Nephron (organoid): Measurements from ENCODE around the gene CAMKK2.

ENCODE experiments used
- H3K27ac Mint-ChIP-seq, 3 experiments: 2 replicates each; pipeline ENCODE4 v1.8.0; 2020; ENCODE audit warnings: mixed read lengths in 3 of 3, mild to moderate bottlenecking in 2 of 3, moderate library complexity in 1 of 3
- H3K27me3 Mint-ChIP-seq: 2 replicates; pipeline ENCODE4 v1.8.0; 2021; ENCODE audit warnings: low read depth, mild to moderate bottlenecking, moderate library complexity, mixed read lengths
- H3K36me3 Mint-ChIP-seq: 2 replicates; pipeline ENCODE4 v1.8.0; 2020; ENCODE audit warnings: low read depth, mixed read lengths
- H3K4me1 Mint-ChIP-seq: 2 replicates; pipeline ENCODE4 v1.8.0; 2020; ENCODE audit warnings: mixed read lengths
- H3K4me3 Mint-ChIP-seq, 3 experiments: 2 replicates each; pipeline ENCODE4 v1.8.0; 2020; ENCODE audit warnings: mild to moderate bottlenecking in 3 of 3, mixed read lengths in 3 of 3, moderate library complexity in 2 of 3
- H3K9me3 Mint-ChIP-seq: 2 replicates; pipeline ENCODE4 v1.8.0; 2020; ENCODE audit warnings: mixed read lengths
- CTCF ChIP-seq, 3 experiments: fragments of 200-600 bp; sonication (generic); IDR thresholded peaks; one replicate each; pipeline ENCODE4 v1.5.0; 2021; ENCODE audit warnings: antibody characterized with exemption in 3 of 3; ENCODE audit not compliant: unreplicated experiment in 3 of 3

CAMKK2 gene

GRCh38 chr12:121224591-121224990 is 71.9 kb downstream of the CAMKK2 start:
- peaks cover 6% of the 10 kb centered on the region for H3K36me3 Mint-ChIP-seq
- no peaks in the 10 kb centered on the region for H3K4me1 Mint-ChIP-seq
- no peak overlapping the region for H3K27ac Mint-ChIP-seq
- no peak overlapping the region for H3K4me3 Mint-ChIP-seq
- TF ChIP-seq CTCF (IDR thresholded peaks at IDR 0.05; ENCODE audit: unreplicated experiment in 3 of 3) = no peak
- no peaks in the 10 kb centered on the region for H3K9me3 Mint-ChIP-seq
- no peaks in the 10 kb centered on the region for H3K27me3 Mint-ChIP-seq

- Mint-ChIP-seq H3K27ac (no peak overlapping the region), H3K36me3 (peaks cover 9% of the 10 kb centered on the region), H3K9me3 (no peaks in the 10 kb centered on the region), H3K4me1 (no peaks in the 10 kb centered on the region), H3K4me3 (no peak overlapping the region), H3K27me3 (no peaks in the 10 kb centered on the region)
- TF ChIP-seq CTCF (IDR thresholded peaks at IDR 0.05; ENCODE audit: unreplicated experiment in 3 of 3) = no peak
Measured at GRCh38 chr12:121223292-121224285, 72.9 kb downstream of the CAMKK2 start.

- Mint-ChIP-seq H3K27me3 (no peaks in the 10 kb centered on the region), H3K9me3 (no peaks in the 10 kb centered on the region), H3K4me1 (no peaks in the 10 kb centered on the region), H3K4me3 (no peak overlapping the region), H3K27ac (no peak overlapping the region), H3K36me3 (peaks cover 10% of the 10 kb centered on the region)
- no peak for TF ChIP-seq CTCF (IDR thresholded peaks at IDR 0.05; ENCODE audit: unreplicated experiment in 3 of 3)
Measured at GRCh38 chr12:121222847-121223246, 73.7 kb downstream of the CAMKK2 start.

GRCh38 chr12:121219353-121219986 is 77.0 kb downstream of the CAMKK2 start:
- H3K4me3 Mint-ChIP-seq = no peak overlapping the region
- H3K4me1 Mint-ChIP-seq = peaks cover 7% of the 10 kb centered on the region
- peaks cover 8% of the 10 kb centered on the region for H3K36me3 Mint-ChIP-seq
- H3K9me3 Mint-ChIP-seq = no peaks in the 10 kb centered on the region
- H3K27ac Mint-ChIP-seq = no peak overlapping the region
- H3K27me3 Mint-ChIP-seq = no peaks in the 10 kb centered on the region
- TF ChIP-seq CTCF (IDR thresholded peaks at IDR 0.05; ENCODE audit: unreplicated experiment in 3 of 3) = no peak

GRCh38 chr12:121218588-121219352 is 77.7 kb downstream of the CAMKK2 start:
- no peak for TF ChIP-seq CTCF (IDR thresholded peaks at IDR 0.05; ENCODE audit: unreplicated experiment in 3 of 3)
- no peak overlapping the region for H3K27ac Mint-ChIP-seq
- peaks cover 11% of the 10 kb centered on the region for H3K4me1 Mint-ChIP-seq
- H3K9me3 Mint-ChIP-seq = no peaks in the 10 kb centered on the region
- H3K27me3 Mint-ChIP-seq = no peaks in the 10 kb centered on the region
- no peak overlapping the region for H3K4me3 Mint-ChIP-seq
- H3K36me3 Mint-ChIP-seq = peaks cover 9% of the 10 kb centered on the region
